K562 (cell line): ENCODE results near the gene KLHL22. TPM values are rescaled to one million over a fixed set of nuclear protein-coding genes. Genes with fewer than 3 reads are reported as not detected.
A peak's percentile ranks its signal among the peaks of the same experiment; 100 is the strongest.

Source experiments
- ATAC-seq: fragments of 200-7000 bp; cut with Tn5 transposase; 3 replicates; pipeline ENCODE4 v1.9.1; 2020; ENCODE audit warnings: moderate library complexity
- BruUV-seq: library from RNA; stranded (reverse); fragments of 400-500 nt; replicated peaks from 2 replicates; lab custom pipeline; 2021; lab: Mats Ljungman, UMichigan
- CTCF ChIA-PET: fragments of 300-600 bp; formaldehyde crosslinking; extraction: SDS; loops from one replicate; lab custom pipeline; 2021; ENCODE audit warnings: low intra/inter-chr PET ratio; lab: Yijun Ruan, JAX
- POLR2A ChIA-PET: fragments of 300-600, 350-650 bp; sonication (Branson Sonifier 250); formaldehyde crosslinking; extraction: SDS; loops from one replicate; lab custom pipeline; 2021; ENCODE audit warnings: antibody characterized with exemption, inconsistent platforms; lab: Yijun Ruan, JAX
- DNase-seq, 4 experiments: peaks; one replicate each; pipeline versions ENCODE4 v3.0.0 to v3.0.0-alpha.2; 2011 to 2018; ENCODE audit warnings: low spot score in 3 of 4, mixed read lengths in 3 of 4; ENCODE audit errors: extremely low read depth in 1 of 4
- FAIRE-seq: peaks from 2 replicates; lab custom pipeline; 2011; peaks lifted over from hg19 to GRCh38; lab: Jason Lieb, UNC
- H2AFZ ChIP-seq: 2 replicates; pipeline ENCODE4 v1.6.0; 2011; ENCODE audit warnings: low read depth, low read length, control low read depth, inconsistent platforms
- H3K27ac ChIP-seq: fragments of 200-600 bp; 3 replicates; pipeline ENCODE4 v1.8.0; 2011; ENCODE audit warnings: low read depth, mild to moderate bottlenecking, control low read depth, inconsistent platforms, low read length, moderate library complexity, mixed read lengths; ENCODE audit errors: extremely low read depth
- H3K27me3 ChIP-seq, 2 experiments: fragments of 300-600 bp in 1 of 2; 2 replicates in 1 of 2; 3 replicates in 1 of 2; pipeline versions ENCODE4 v1.6.0 to v1.8.0; 2011; ENCODE audit warnings: inconsistent platforms in 2 of 2, low read length in 2 of 2, mild to moderate bottlenecking in 1 of 2, mixed read lengths in 1 of 2, moderate library complexity in 1 of 2; ENCODE audit not compliant: control insufficient read depth in 2 of 2, insufficient read depth in 2 of 2
- H3K36me3 ChIP-seq: fragments of 300-600 bp; 3 replicates; pipeline ENCODE4 v1.8.0; 2011; ENCODE audit warnings: mild to moderate bottlenecking, low read length, inconsistent platforms; ENCODE audit not compliant: control insufficient read depth, insufficient read depth
- H3K4me1 ChIP-seq, 2 experiments: fragments of 200-600 bp in 1 of 2; replicated peaks in 1 of 2; 2 replicates in 1 of 2; 3 replicates in 1 of 2; pipeline versions ENCODE4 v1.5.1 to v1.8.0; 2011; ENCODE audit warnings: inconsistent platforms in 2 of 2, low read length in 2 of 2, mild to moderate bottlenecking in 1 of 2, mixed read lengths in 1 of 2, moderate library complexity in 1 of 2; ENCODE audit not compliant: control insufficient read depth in 2 of 2, insufficient read depth in 2 of 2
- H3K4me2 ChIP-seq: 2 replicates; pipeline ENCODE4 v1.6.1; 2011; ENCODE audit warnings: low read length, control low read depth, inconsistent platforms, mixed read lengths; ENCODE audit not compliant: insufficient read depth
- H3K4me3 ChIP-seq: fragments of 200-600 bp; sonication (generic), shearing (Covaris generic); 2 replicates; pipeline ENCODE4 v1.5.1; 2016; ENCODE audit warnings: control low read depth, inconsistent platforms
- H3K79me2 ChIP-seq: fragments of 200-600 bp; 3 replicates; pipeline ENCODE4 v1.8.0; 2011; ENCODE audit warnings: low read length, inconsistent platforms; ENCODE audit not compliant: control insufficient read depth, insufficient read depth
- H3K9ac ChIP-seq, 2 experiments: 2 replicates each; pipeline versions ENCODE4 v1.6.0 to v1.6.1; 2011; ENCODE audit warnings: low read depth in 2 of 2, low read length in 2 of 2, control low read depth in 1 of 2, inconsistent platforms in 1 of 2, mild to moderate bottlenecking in 1 of 2, mixed read lengths in 1 of 2; ENCODE audit not compliant: insufficient read depth in 1 of 2
- H3K9me1 ChIP-seq: one replicate; pipeline ENCODE4 v1.6.0; 2011; ENCODE audit warnings: inconsistent platforms, mild to moderate bottlenecking, low read length, moderate library complexity; ENCODE audit not compliant: control insufficient read depth, insufficient read depth
- H3K9me3 ChIP-seq: replicated peaks from 2 replicates; pipeline ENCODE4 v1.5.1; 2011; ENCODE audit warnings: low read depth, low read length, inconsistent platforms; ENCODE audit not compliant: control insufficient read depth, insufficient read depth
- H4K20me1 ChIP-seq: replicated peaks from 2 replicates; pipeline ENCODE4 v1.6.1; 2011; ENCODE audit warnings: low read length, inconsistent platforms, mixed read lengths; ENCODE audit not compliant: control insufficient read depth, insufficient read depth
- BCOR ChIP-seq: fragments of 450-650 bp; IDR thresholded peaks from 2 replicates; pipeline ENCODE4 v1.6.1; 2016
- CEBPG ChIP-seq, 3 experiments: fragments of 200-800 bp in 1 of 3; sonication (Bioruptor generic) in 1 of 3; sonication (generic) in 1 of 3; formaldehyde crosslinking in 1 of 3; IDR thresholded peaks in 2 of 3; conservative IDR thresholded peaks in 1 of 3; 2 replicates each; pipeline versions ENCODE4 v1.6.1 to v1.8.0; 2016 to 2022; ENCODE audit warnings: missing compliant biosample characterization in 2 of 3, missing genetic modification characterization in 2 of 3, mild to moderate bottlenecking in 1 of 3, missing genetic modification reagents in 1 of 3
- E4F1 ChIP-seq: fragments of 250-450 bp; sonication (Bioruptor Pico); IDR thresholded peaks from 2 replicates; pipeline ENCODE4 v1.5.0; 2021; ENCODE audit warnings: mild to moderate bottlenecking, borderline replicate concordance
- KLF1 ChIP-seq: fragments of 450-650 bp; IDR thresholded peaks from 2 replicates; pipeline ENCODE4 v1.6.1; 2016; ENCODE audit warnings: missing genetic modification characterization, missing compliant biosample characterization
- MLLT1 ChIP-seq, 2 experiments: fragments of 450-650 bp; IDR thresholded peaks; 2 replicates each; pipeline ENCODE4 v1.6.1; 2016
- MNT ChIP-seq, 2 experiments: fragments of 450-650 bp; conservative IDR thresholded peaks; 2 replicates each; pipeline ENCODE4 v1.6.1; 2017; ENCODE audit warnings: mild to moderate bottlenecking in 2 of 2, moderate library complexity in 2 of 2
- NFRKB ChIP-seq: fragments of 450-650 bp; IDR thresholded peaks from 2 replicates; pipeline ENCODE4 v1.6.1; 2016; ENCODE audit warnings: low read depth
- PATZ1 ChIP-seq: fragments of 250-450 bp; sonication (Bioruptor Pico); IDR thresholded peaks from 2 replicates; pipeline ENCODE4 v1.5.0; 2020; ENCODE audit warnings: mild to moderate bottlenecking, borderline replicate concordance
- PHF21A ChIP-seq: fragments of 450-650 bp; IDR thresholded peaks from 2 replicates; pipeline ENCODE4 v1.6.1; 2017; ENCODE audit warnings: low read depth, borderline replicate concordance
- SIRT6 ChIP-seq: IDR thresholded peaks from one replicate; pipeline ENCODE4 v1.6.1; 2012; ENCODE audit warnings: low read depth, mild to moderate bottlenecking, control low read depth, inconsistent platforms, low read length, moderate library complexity
- SMAD4 ChIP-seq: fragments of 250-450 bp; sonication (Bioruptor Pico); conservative IDR thresholded peaks from 2 replicates; pipeline ENCODE4 v1.8.0; 2021; ENCODE audit warnings: inconsistent platforms, mild to moderate bottlenecking, moderate library complexity
- TCF7L2 ChIP-seq: fragments of 150-350 bp; IDR thresholded peaks from 2 replicates; pipeline ENCODE4 v1.6.1; 2016; ENCODE audit warnings: low read depth, mild to moderate bottlenecking, low read length, moderate library complexity
- WGBS: fragments of 100-300 bp; shearing (Covaris generic); methylation state at CpG from one replicate; pipeline ENCODE4 v1.1.6; 2016; ENCODE audit warnings: low coverage, mixed read lengths; ENCODE audit not compliant: insufficient coverage; ENCODE audit errors: missing lambda C conversion rate; 5-methylcytosine and 5-hydroxymethylcytosine counted together
- in situ Hi-C: fragments of 300-500 bp; cut with MboI; formaldehyde crosslinking; loops from 4 replicates; pipeline ENCODE4 v1.15.0; 2018; ENCODE audit warnings: inconsistent platforms, mixed read lengths
- intact Hi-C: fragments of 100-400 bp; cut with micrococcal nuclease; formaldehyde crosslinking; loops from 2 replicates; pipeline ENCODE4 v1.14.2; 2022
- polyA plus RNA-seq, 8 experiments: library from polyadenylated mRNA; depleted of rRNA in 4 of 8; stranded (reverse) in 5 of 8; unstranded in 3 of 8; fragments of >200 nt; fragmentation: Nextera tagmentation in 2 of 8; fragmentation: Illumina TruSeq in 1 of 8; extraction: Ambion mirVana in 2 of 8; extraction: Trizol in 1 of 8; gene quantifications; 2 replicates each; pipeline versions ENCODE4 v1.2.1 to v1.2.3, GENCODE V29; 2011 to 2014; ENCODE audit warnings: inconsistent platforms in 1 of 8, missing spikeins in 1 of 8
- total RNA-seq, 7 experiments: library from RNA; depleted of rRNA in 6 of 7; stranded (reverse); fragments of >200 nt in 6 of 7; fragmentation: Illumina TruSeq in 2 of 7; extraction: Trizol in 2 of 7; gene quantifications; 2 replicates each; pipeline versions ENCODE4 v1.2.1 to v1.2.3, GENCODE V29; 2011 to 2021; ENCODE audit warnings: low replicate concordance in 1 of 7

KLHL22 gene
- total and polyA plus RNA-seq, 9 of the 15 experiments (the other 6 are each of a cell fraction or from before 2014, with no cell fraction given): 1.3 to 25.6 (median 15.2) TPM

- Histone ChIP-seq H3K27ac (no peak overlapping the region), H3K9me1 (peaks cover 10% of the 10 kb centered on the region), H3K36me3 (no peaks in the 10 kb centered on the region), H4K20me1 (peaks cover 49% of the 10 kb centered on the region), H3K4me1 (peaks cover 11 to 61% of the 10 kb centered on the region in 2 experiments), H3K79me2 (no peaks in the 10 kb centered on the region), H3K4me2 (no peak overlapping the region), H3K9ac (no peak overlapping the region), H3K9me3 (no peaks in the 10 kb centered on the region), H3K4me3 (no peak overlapping the region), H2AFZ (no peak overlapping the region), H3K27me3 (peaks cover 49 to 88% of the 10 kb centered on the region in 2 experiments)
- FAIRE-seq (no peak), DNase-seq (no peak), ATAC-seq (no peak)
- intact Hi-C loops: no loop called here
- BruUV-seq: no TSS peak
- ChIA-PET POLR2A (interaction anchor here (0.7 to 6.6 kb wide), 7 partner anchors 10 to 60 kb away, joined by 3 to 46 read pairs (median 8); no protein-coding TSS in a partner anchor), CTCF (interaction anchor here (0.6 kb wide), 1 partner anchor 16 kb away, joined by 3 read pairs; no protein-coding TSS in a partner anchor)
- 30% methylated on average over 4 of the region's 4 CpGs for WGBS
- in situ Hi-C loops: no loop called here
- TF ChIP-seq PATZ1 (no peak), TCF7L2 (0 out of 2 replicates have a peak, but pooled peaks have one; percentile 24), PHF21A (no peak), E4F1 (CRISPR knock-in tag) (no peak), MLLT1 (IDR thresholded peaks at IDR 0.05) (no peak), SIRT6 (no peak), NFRKB (no peak), BCOR (no peak), CEBPG (CRISPR knock-in tag; IDR thresholded peaks at IDR 0.05) (0 out of 2 replicates have a peak, but pooled peaks have one; percentile 19), CEBPG (tag; conservative IDR thresholded peaks at IDR 0.05 in 1 of 2, IDR thresholded peaks at IDR 0.05 in 1 of 2) (no peak), SMAD4 (CRISPR knock-in tag) (no peak), KLF1 (no peak), MNT (conservative IDR thresholded peaks at IDR 0.05) (no peak)
Measured at GRCh38 chr22:20433686-20434241, 61.8 kb downstream of the KLHL22 start.
